Measurements from ENCODE around the gene CLCN3.

DNA sequence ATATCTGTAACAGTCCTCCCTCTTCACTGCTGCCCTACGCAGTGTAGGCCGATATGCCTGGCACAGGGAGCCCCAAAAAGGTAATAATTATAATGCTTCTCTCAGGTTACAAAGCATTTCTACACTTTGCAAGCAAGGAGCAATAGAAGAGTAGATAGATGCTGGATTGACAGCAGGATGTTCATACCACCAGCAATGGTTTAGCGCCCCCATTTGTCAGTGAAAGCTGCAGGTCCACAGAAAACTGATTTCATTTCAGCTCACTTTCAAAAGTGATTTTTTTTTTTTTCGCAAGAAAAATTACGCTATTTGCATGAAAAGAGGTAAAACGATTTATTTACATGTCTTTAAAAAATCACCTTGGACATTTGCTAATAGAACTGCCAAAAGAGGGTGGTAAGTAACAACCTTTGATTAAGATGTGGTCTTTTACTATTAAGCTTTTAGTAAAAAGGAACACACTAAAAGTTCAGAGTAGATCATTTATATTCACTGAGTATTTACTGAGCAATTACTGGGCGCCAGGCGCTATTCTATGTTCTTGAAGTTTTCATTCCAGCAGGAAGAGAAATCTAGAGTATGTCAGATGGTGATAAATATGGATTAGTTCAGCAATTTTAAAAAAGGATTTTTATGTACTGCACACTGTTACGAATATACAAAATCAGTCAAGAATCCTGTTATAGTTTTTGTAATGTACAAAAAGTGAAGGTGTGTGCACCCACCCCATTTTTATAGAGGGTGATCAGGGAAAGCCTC lies 103.0 kb downstream of the CLCN3 start:
- TF ChIP-seq POLR2A (IDR thresholded peaks at IDR 0.05; ENCODE audit: low read depth, low read length) (no peak), POLR2AphosphoS5 (IDR thresholded peaks at IDR 0.05; ENCODE audit: low read depth, low read length) (no peak)

Data from GM12891 (cell line).